ENCODE measurements around the gene TCF7. TPM values are rescaled to one million over a fixed set of nuclear protein-coding genes. Genes with fewer than 3 reads are reported as not detected.

TCF7 gene
- total and polyA plus RNA-seq, 2 of the 13 experiments (the other 11 are each of a cell fraction or from before 2014, with no cell fraction given) = 6.3 to 6.8 TPM

GRCh38 chr5:134176511-134177368, 62.3 kb downstream of the TCF7 start, which contains the start of gene SKP1 (continued):
- TF ChIP-seq CEBPZ (IDR thresholded peaks at IDR 0.05; ENCODE audit: low read length) = no peak
- peak; percentile 100 for TF ChIP-seq ZFY (CRISPR knock-in tag; IDR thresholded peaks at IDR 0.05)
- TF ChIP-seq SRSF9 (IDR thresholded peaks at IDR 0.05; ENCODE audit: borderline replicate concordance, insufficient read depth, low read depth, low read length, poor library complexity, severe bottlenecking) = no peak
- TF ChIP-seq ZNF616 (CRISPR knock-in tag; IDR thresholded peaks at IDR 0.05; ENCODE audit: low read depth) = no peak
- 0 out of 2 replicates have a peak, but pooled peaks have one; percentile 72 for TF ChIP-seq ZNF737 (CRISPR knock-in tag; IDR thresholded peaks at IDR 0.05; ENCODE audit: borderline replicate concordance)
- TF ChIP-seq ZNF639 (CRISPR knock-in tag; conservative IDR thresholded peaks at IDR 0.05) = peak; percentile 86
- no peak; the same call in 1 of the 2 replicates for TF ChIP-seq ZNF550 (CRISPR knock-in tag; IDR thresholded peaks at IDR 0.05; ENCODE audit: borderline replicate concordance)
- 0 out of 2 replicates have a peak, but pooled peaks have one; percentile 20 for TF ChIP-seq ZNF546 (CRISPR knock-in tag; conservative IDR thresholded peaks at IDR 0.05)
- no peak for TF ChIP-seq FOXA1 (IDR thresholded peaks at IDR 0.05)
- no peak for TF ChIP-seq FOXA1 (CRISPR knock-in tag; IDR thresholded peaks at IDR 0.05)
- no peak for TF ChIP-seq ZFP82 (CRISPR knock-in tag; IDR thresholded peaks at IDR 0.05; ENCODE audit: borderline replicate concordance)
- TF ChIP-seq ZNF251 (CRISPR knock-in tag; IDR thresholded peaks at IDR 0.05) = no peak
- no peak for TF ChIP-seq NPAS2 (CRISPR knock-in tag; IDR thresholded peaks at IDR 0.05; ENCODE audit: borderline replicate concordance)
- TF ChIP-seq BCL6 (CRISPR knock-in tag; IDR thresholded peaks at IDR 0.05) = peak; percentile 70; the same call in 1 of the 2 replicates
- TF ChIP-seq ATF7 (IDR thresholded peaks at IDR 0.05) = no peak
- no peak for TF ChIP-seq ATF7 (CRISPR knock-in tag; IDR thresholded peaks at IDR 0.05)
- TF ChIP-seq ZNF841 (CRISPR knock-in tag; IDR thresholded peaks at IDR 0.05; ENCODE audit: borderline replicate concordance) = 0 out of 2 replicates have a peak, but pooled peaks have one; percentile 78
- TF ChIP-seq ERF (CRISPR knock-in tag; IDR thresholded peaks at IDR 0.05) = peak; percentile 72
- TF ChIP-seq ZBTB43 (CRISPR knock-in tag; conservative IDR thresholded peaks at IDR 0.05) = 0 out of 2 replicates have a peak, but pooled peaks have one; percentile 16
- TF ChIP-seq TARDBP (CRISPR knock-in tag; IDR thresholded peaks at IDR 0.05) = peak; percentile 38; the same call in 1 of the 2 replicates
- peak; percentile 98 for TF ChIP-seq ZSCAN20 (CRISPR knock-in tag; IDR thresholded peaks at IDR 0.05; ENCODE audit: borderline replicate concordance)
- TF ChIP-seq ZMAT5 (CRISPR knock-in tag; IDR thresholded peaks at IDR 0.05; ENCODE audit: borderline replicate concordance, low read depth) = no peak

All from HepG2 (cell line).